Measurements from ENCODE around the gene BRD2. TPM values are rescaled to one million over a fixed set of nuclear protein-coding genes. Genes with fewer than 3 reads are reported as not detected.

The BRD2 gene
- total RNA-seq (79.0 TPM), polyA plus RNA-seq (138 TPM)

GRCh38 chr6:32968093-32968866 is at the start of gene BRD2:
Gene BRD2 (plus strand): TSS chr6:32968594. CDS start chr6:32972899, 4,305 bp downstream.
- H3K4me1 ChIP-seq (ENCODE audit: insufficient read depth): no peaks in the 10 kb centered on the region
- H3K4me3 ChIP-seq (ENCODE audit: low read depth, low read length): peak within 1 kb of the TSS; percentile 76
- H3K27ac ChIP-seq (ENCODE audit: low read depth): peak within 1 kb of the TSS; percentile 100
- peaks cover 6% of the 10 kb centered on the region for H3K36me3 ChIP-seq (ENCODE audit: insufficient read depth)
- under 1% methylated on average over 62 of the region's 62 CpGs for WGBS
- DNase-seq (ENCODE audit: extremely low spot score): peak; percentile 96

- no peak overlapping the region for H3K4me3 ChIP-seq (ENCODE audit: low read depth, low read length)
- H3K4me1 ChIP-seq (ENCODE audit: insufficient read depth): no peaks in the 10 kb centered on the region
- DNase-seq (ENCODE audit: extremely low spot score): no peak
- 38% methylated on average over 2 of the region's 2 CpGs for WGBS
- H3K27ac ChIP-seq (ENCODE audit: low read depth): no peak overlapping the region
- no peaks in the 10 kb centered on the region for H3K36me3 ChIP-seq (ENCODE audit: insufficient read depth)
These were observed 47.7 kb upstream of the BRD2 start for GRCh38 chr6:32920715-32921114.

- H3K27ac ChIP-seq (ENCODE audit: low read depth): no peak overlapping the region
- no peaks in the 10 kb centered on the region for H3K4me1 ChIP-seq (ENCODE audit: insufficient read depth)
- H3K36me3 ChIP-seq (ENCODE audit: insufficient read depth): no peaks in the 10 kb centered on the region
- 81% methylated on average over 2 of the region's 2 CpGs for WGBS
- DNase-seq (ENCODE audit: extremely low spot score): no peak
- H3K4me3 ChIP-seq (ENCODE audit: low read depth, low read length): no peak overlapping the region
These were observed 46.3 kb upstream of the BRD2 start for GRCh38 chr6:32922083-32922482.

- H3K4me3 ChIP-seq (ENCODE audit: low read depth, low read length): no peak overlapping the region
- no peak overlapping the region for H3K27ac ChIP-seq (ENCODE audit: low read depth)
- DNase-seq (ENCODE audit: extremely low spot score): no peak
- whole genome bisulfite sequencing: 0% methylated on average over 1 of the region's 1 CpG
- H3K4me1 ChIP-seq (ENCODE audit: insufficient read depth): no peaks in the 10 kb centered on the region
- no peaks in the 10 kb centered on the region for H3K36me3 ChIP-seq (ENCODE audit: insufficient read depth)
These were observed 37.2 kb upstream of the BRD2 start for GRCh38 chr6:32931211-32931610.

- no peak for DNase-seq (ENCODE audit: extremely low spot score)
- H3K4me1 ChIP-seq (ENCODE audit: insufficient read depth): no peaks in the 10 kb centered on the region
- H3K27ac ChIP-seq (ENCODE audit: low read depth): no peak overlapping the region
- 68% methylated on average over 7 of the region's 7 CpGs for WGBS
- H3K36me3 ChIP-seq (ENCODE audit: insufficient read depth): no peaks in the 10 kb centered on the region
- no peak overlapping the region for H3K4me3 ChIP-seq (ENCODE audit: low read depth, low read length)
These were observed 36.1 kb upstream of the BRD2 start for GRCh38 chr6:32932132-32932868.

GRCh38 chr6:32933661-32934085 is 34.7 kb upstream of the BRD2 start:
- WGBS: 3% methylated on average over 3 of the region's 3 CpGs

GRCh38 chr6:32935551-32936238 is 32.7 kb upstream of the BRD2 start:
- Histone ChIP-seq H3K4me3 (ENCODE audit: low read depth, low read length) (no peak overlapping the region), H3K4me1 (ENCODE audit: insufficient read depth) (no peaks in the 10 kb centered on the region)
- 81% methylated on average over 4 of the region's 4 CpGs for WGBS

More at GRCh38 chr6:32933661-32934085, 34.7 kb upstream of the BRD2 start:
- Histone ChIP-seq H3K4me3 (ENCODE audit: low read depth, low read length) (no peak overlapping the region), H3K27ac (ENCODE audit: low read depth) (no peak overlapping the region), H3K36me3 (ENCODE audit: insufficient read depth) (no peaks in the 10 kb centered on the region), H3K4me1 (ENCODE audit: insufficient read depth) (no peaks in the 10 kb centered on the region)
- peak; percentile 29 for DNase-seq (ENCODE audit: extremely low spot score)

GRCh38 chr6:32936239-32937152 is 31.9 kb upstream of the BRD2 start:
- no peak for DNase-seq (ENCODE audit: extremely low spot score)
- no peak overlapping the region for H3K27ac ChIP-seq (ENCODE audit: low read depth)

More at GRCh38 chr6:32935551-32936238, 32.7 kb upstream of the BRD2 start:
- DNase-seq (ENCODE audit: extremely low spot score): no peak
- no peak overlapping the region for H3K27ac ChIP-seq (ENCODE audit: low read depth)
- H3K36me3 ChIP-seq (ENCODE audit: insufficient read depth): no peaks in the 10 kb centered on the region

GRCh38 chr6:32937230-32937633 is 31.2 kb upstream of the BRD2 start:
- no peaks in the 10 kb centered on the region for H3K4me1 ChIP-seq (ENCODE audit: insufficient read depth)
- no peaks in the 10 kb centered on the region for H3K36me3 ChIP-seq (ENCODE audit: insufficient read depth)
- H3K4me3 ChIP-seq (ENCODE audit: low read depth, low read length): no peak overlapping the region
- H3K27ac ChIP-seq (ENCODE audit: low read depth): no peak overlapping the region
- DNase-seq (ENCODE audit: extremely low spot score): no peak
- WGBS: 74% methylated on average over 8 of the region's 8 CpGs

More at GRCh38 chr6:32936239-32937152, 31.9 kb upstream of the BRD2 start:
- Histone ChIP-seq H3K4me3 (ENCODE audit: low read depth, low read length) (no peak overlapping the region), H3K4me1 (ENCODE audit: insufficient read depth) (no peaks in the 10 kb centered on the region), H3K36me3 (ENCODE audit: insufficient read depth) (no peaks in the 10 kb centered on the region)
- 65% methylated on average over 12 of the region's 12 CpGs for WGBS

GRCh38 chr6:32938494-32938893 is 29.9 kb upstream of the BRD2 start:
- no peak overlapping the region for H3K27ac ChIP-seq (ENCODE audit: low read depth)
- DNase-seq (ENCODE audit: extremely low spot score): no peak
- H3K4me3 ChIP-seq (ENCODE audit: low read depth, low read length): no peak overlapping the region
- H3K4me1 ChIP-seq (ENCODE audit: insufficient read depth): no peaks in the 10 kb centered on the region
- H3K36me3 ChIP-seq (ENCODE audit: insufficient read depth): no peaks in the 10 kb centered on the region
- WGBS: 85% methylated on average over 7 of the region's 7 CpGs

- Histone ChIP-seq H3K4me1 (ENCODE audit: insufficient read depth) (peaks cover 1% of the 10 kb centered on the region), H3K27ac (ENCODE audit: low read depth) (no peak within 1 kb of the TSS), H3K36me3 (ENCODE audit: insufficient read depth) (no peaks in the 10 kb centered on the region), H3K4me3 (ENCODE audit: low read depth, low read length) (peak within 1 kb of the TSS; percentile 15)
- 24% methylated on average over 9 of the region's 9 CpGs for WGBS
- peak; percentile 63 for DNase-seq (ENCODE audit: extremely low spot score)
These were observed 27.7 kb upstream of the BRD2 start, which contains the start of gene HLA-DMB for GRCh38 chr6:32940656-32941213. Gene HLA-DMB (minus strand): TSS chr6:32941028. CDS start chr6:32940807, 221 bp downstream.

GRCh38 chr6:32941214-32941768 is 27.1 kb upstream of the BRD2 start:
- no peak for DNase-seq (ENCODE audit: extremely low spot score)
- Histone ChIP-seq H3K4me1 (ENCODE audit: insufficient read depth) (peaks cover 1% of the 10 kb centered on the region), H3K36me3 (ENCODE audit: insufficient read depth) (no peaks in the 10 kb centered on the region), H3K4me3 (ENCODE audit: low read depth, low read length) (no peak overlapping the region), H3K27ac (ENCODE audit: low read depth) (no peak overlapping the region)
- 71% methylated on average over 7 of the region's 7 CpGs for WGBS

All from urinary bladder (tissue), 4 donors.